CD14-positive monocyte (primary cell): Measurements from ENCODE around the gene AKT1S1. TPM values are rescaled to one million over a fixed set of nuclear protein-coding genes. Genes with fewer than 3 reads are reported as not detected.

Source experiments
- DNase-seq, 3 donors: peaks; one replicate each; pipeline ENCODE4 v3.0.0-alpha.2; 2011 to 2022
- H2AFZ ChIP-seq: 2 replicates; pipeline ENCODE4 v1.6.0; 2012; ENCODE audit warnings: mild to moderate bottlenecking, low read depth, low read length, inconsistent platforms; ENCODE audit not compliant: insufficient read depth, poor library complexity, severe bottlenecking
- H3K27ac ChIP-seq, 2 donors: 1 replicate in 1 of 2; 2 replicates in 1 of 2; pipeline ENCODE4 v1.5.1; 2012 to 2013; ENCODE audit warnings: low read length in 2 of 2, control low read depth in 1 of 2, inconsistent platforms in 1 of 2, low read depth in 1 of 2, mild to moderate bottlenecking in 1 of 2
- H3K27me3 ChIP-seq, 2 donors: one replicate each; pipeline versions ENCODE4 v1.6.0 to v1.6.1; 2011 to 2013; ENCODE audit warnings: low read length in 2 of 2; ENCODE audit not compliant: control insufficient read depth in 2 of 2, insufficient read depth in 2 of 2
- H3K36me3 ChIP-seq, 2 donors: replicated peaks in 1 of 2; 1 replicate in 1 of 2; 2 replicates in 1 of 2; pipeline versions ENCODE4 v1.5.1 to v1.6.1; 2012 to 2013; ENCODE audit warnings: low read length in 2 of 2, control low read depth in 1 of 2, inconsistent platforms in 1 of 2, mild to moderate bottlenecking in 1 of 2; ENCODE audit not compliant: insufficient read depth in 2 of 2, control insufficient read depth in 1 of 2
- H3K4me1 ChIP-seq, 2 donors: 1 replicate in 1 of 2; 2 replicates in 1 of 2; pipeline versions ENCODE4 v1.5.1 to v1.6.1; 2012 to 2013; ENCODE audit warnings: low read length in 2 of 2, control low read depth in 1 of 2, inconsistent platforms in 1 of 2, mild to moderate bottlenecking in 1 of 2, moderate library complexity in 1 of 2; ENCODE audit not compliant: insufficient read depth in 2 of 2, control insufficient read depth in 1 of 2
- H3K4me2 ChIP-seq: replicated peaks from 2 replicates; pipeline ENCODE3; 2012; ENCODE audit warnings: low read length, moderate library complexity, mild to moderate bottlenecking; ENCODE audit not compliant: poor library complexity, severe bottlenecking; ENCODE audit errors: extremely low read depth
- H3K4me3 ChIP-seq, 3 experiments: fragments of 200-600 bp in 1 of 3; sonication (generic) in 1 of 3; replicated peaks in 1 of 3; 1 replicate in 2 of 3; 2 replicates in 1 of 3; pipeline ENCODE4 v1.5.1; 2011 to 2013; ENCODE audit warnings: low read length in 3 of 3, mild to moderate bottlenecking in 3 of 3, control low read depth in 2 of 3, low read depth in 2 of 3, inconsistent platforms in 1 of 3, moderate library complexity in 1 of 3
- H3K79me2 ChIP-seq: 2 replicates; pipeline ENCODE4 v1.6.0; 2012; ENCODE audit warnings: mild to moderate bottlenecking, control low read depth, inconsistent platforms, low read length, moderate library complexity; ENCODE audit not compliant: insufficient read depth
- H3K9ac ChIP-seq: 2 replicates; pipeline ENCODE4 v1.6.0; 2017; ENCODE audit warnings: low read length, mild to moderate bottlenecking; ENCODE audit not compliant: insufficient read depth, poor library complexity, severe bottlenecking
- H3K9me3 ChIP-seq, 2 donors: replicated peaks in 1 of 2; 1 replicate in 1 of 2; 2 replicates in 1 of 2; pipeline versions ENCODE4 v1.5.1 to v1.6.1; 2012 to 2013; ENCODE audit warnings: low read length in 2 of 2, control low read depth in 1 of 2; ENCODE audit not compliant: control insufficient read depth in 1 of 2, insufficient read depth in 1 of 2
- H4K20me1 ChIP-seq: 2 replicates; pipeline ENCODE4 v1.6.0; 2012; ENCODE audit warnings: mild to moderate bottlenecking, low read length, control low read depth, moderate library complexity; ENCODE audit not compliant: insufficient read depth
- H3K27ac Mint-ChIP-seq, 7 donors: one replicate each; pipeline ENCODE4 v1.8.0; 2020; ENCODE audit warnings: mild to moderate bottlenecking in 7 of 7, mixed read lengths in 7 of 7, moderate library complexity in 6 of 7, inconsistent platforms in 2 of 7
- H3K27me3 Mint-ChIP-seq, 3 donors: one replicate each; pipeline ENCODE4 v1.8.0; 2021 to 2022; ENCODE audit warnings: low read depth in 3 of 3, mild to moderate bottlenecking in 3 of 3, mixed read lengths in 3 of 3, moderate library complexity in 3 of 3, inconsistent platforms in 1 of 3
- H3K36me3 Mint-ChIP-seq, 2 donors: one replicate each; pipeline ENCODE4 v1.8.0; 2020; ENCODE audit warnings: mixed read lengths in 2 of 2, inconsistent platforms in 1 of 2, mild to moderate bottlenecking in 1 of 2
- H3K4me1 Mint-ChIP-seq: one replicate; pipeline ENCODE4 v1.8.0; 2020; ENCODE audit warnings: mild to moderate bottlenecking, mixed read lengths
- H3K4me3 Mint-ChIP-seq, 2 donors: one replicate each; pipeline ENCODE4 v1.8.0; 2020; ENCODE audit warnings: mild to moderate bottlenecking in 2 of 2, mixed read lengths in 2 of 2, moderate library complexity in 1 of 2
- H3K9me3 Mint-ChIP-seq, 7 donors: one replicate each; pipeline ENCODE4 v1.8.0; 2020 to 2022; ENCODE audit warnings: mixed read lengths in 7 of 7, mild to moderate bottlenecking in 6 of 7, moderate library complexity in 6 of 7, inconsistent platforms in 2 of 7
- WGBS: methylation state at CpG from one replicate; pipeline ENCODE4 v1.1.5; 2013; ENCODE audit warnings: missing lambda C conversion rate; ENCODE audit not compliant: insufficient coverage; 5-methylcytosine and 5-hydroxymethylcytosine counted together
- intact Hi-C, 2 donors: fragments of 100-400 bp; cut with micrococcal nuclease; formaldehyde crosslinking; loops; one replicate each; pipeline versions ENCODE4 v1.15.0 to v1.15.1; 2023
- polyA plus RNA-seq, 3 donors: library from polyadenylated mRNA; depleted of rRNA in 1 of 3; unstranded in 2 of 3; stranded (reverse) in 1 of 3; fragments of 300-500 nt in 2 of 3; fragments of >200 nt in 1 of 3; fragmentation: Illumina TruSeq in 2 of 3; gene quantifications; 1 replicate in 2 of 3; 2 replicates in 1 of 3; pipeline ENCODE4 v1.2.3, GENCODE V29; 2012 to 2021
- TF ChIP-seq, protein P1 (sequence below): fragments of 200-600 bp; IDR thresholded peaks from one replicate; pipeline ENCODE4 v1.8.0; 2022; ENCODE audit warnings: antibody characterized with exemption, mild to moderate bottlenecking

The AKT1S1 gene
- polyA plus RNA-seq, 3 donors = 5.4 to 18.2 (median 6.6) TPM

DNA sequence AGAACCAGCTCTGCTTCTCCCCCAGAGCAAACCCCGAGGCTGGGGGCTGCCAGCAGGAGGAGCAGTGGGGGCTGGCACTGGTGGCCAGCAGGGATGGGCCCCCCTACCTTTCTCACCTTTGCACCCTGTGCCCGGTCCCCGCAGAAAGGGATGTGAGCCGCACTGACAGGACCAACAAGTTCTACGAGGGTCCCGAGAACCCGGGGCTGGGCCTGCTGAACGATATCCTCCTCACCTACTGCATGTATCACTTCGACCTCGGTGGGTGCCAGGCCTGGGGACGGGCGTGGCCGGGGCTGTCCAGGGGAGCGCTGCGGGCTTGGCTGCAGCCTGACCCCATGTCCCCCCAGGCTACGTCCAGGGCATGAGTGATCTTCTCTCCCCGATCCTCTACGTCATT lies 7.0 kb upstream of the AKT1S1 start:
- Mint-ChIP-seq H3K9me3 (peaks cover 0 to 4% (median 0%) of the 10 kb centered on the region in 7 donors), H3K27me3 (peaks cover 2 to 6% (median 3%) of the 10 kb centered on the region in 3 donors), H3K36me3 (peaks cover 70 to 74% of the 10 kb centered on the region in 2 donors), H3K27ac (no peak overlapping the region), H3K4me1 (peaks cover 3% of the 10 kb centered on the region), H3K4me3 (no peak overlapping the region)
- Histone ChIP-seq H3K9ac (no peak overlapping the region), H3K79me2 (peaks cover 3% of the 10 kb centered on the region), H3K4me2 (no peak overlapping the region), H3K9me3 (no peaks in the 10 kb centered on the region), H3K36me3 (peaks cover 51 to 55% of the 10 kb centered on the region in 2 donors), H3K27ac (no peak overlapping the region), H3K4me3 (no peak overlapping the region), H3K27me3 (no peaks in the 10 kb centered on the region), H3K4me1 (peaks cover 2 to 5% of the 10 kb centered on the region in 2 donors), H2AFZ (no peak overlapping the region), H4K20me1 (peaks cover 45% of the 10 kb centered on the region)
- intact Hi-C loops = no loop called here
- WGBS = 96% methylated on average over 16 of the region's 18 CpGs
- TF ChIP-seq, protein P1, sequence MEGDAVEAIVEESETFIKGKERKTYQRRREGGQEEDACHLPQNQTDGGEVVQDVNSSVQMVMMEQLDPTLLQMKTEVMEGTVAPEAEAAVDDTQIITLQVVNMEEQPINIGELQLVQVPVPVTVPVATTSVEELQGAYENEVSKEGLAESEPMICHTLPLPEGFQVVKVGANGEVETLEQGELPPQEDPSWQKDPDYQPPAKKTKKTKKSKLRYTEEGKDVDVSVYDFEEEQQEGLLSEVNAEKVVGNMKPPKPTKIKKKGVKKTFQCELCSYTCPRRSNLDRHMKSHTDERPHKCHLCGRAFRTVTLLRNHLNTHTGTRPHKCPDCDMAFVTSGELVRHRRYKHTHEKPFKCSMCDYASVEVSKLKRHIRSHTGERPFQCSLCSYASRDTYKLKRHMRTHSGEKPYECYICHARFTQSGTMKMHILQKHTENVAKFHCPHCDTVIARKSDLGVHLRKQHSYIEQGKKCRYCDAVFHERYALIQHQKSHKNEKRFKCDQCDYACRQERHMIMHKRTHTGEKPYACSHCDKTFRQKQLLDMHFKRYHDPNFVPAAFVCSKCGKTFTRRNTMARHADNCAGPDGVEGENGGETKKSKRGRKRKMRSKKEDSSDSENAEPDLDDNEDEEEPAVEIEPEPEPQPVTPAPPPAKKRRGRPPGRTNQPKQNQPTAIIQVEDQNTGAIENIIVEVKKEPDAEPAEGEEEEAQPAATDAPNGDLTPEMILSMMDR = no peak
- no peak for DNase-seq

DNA sequence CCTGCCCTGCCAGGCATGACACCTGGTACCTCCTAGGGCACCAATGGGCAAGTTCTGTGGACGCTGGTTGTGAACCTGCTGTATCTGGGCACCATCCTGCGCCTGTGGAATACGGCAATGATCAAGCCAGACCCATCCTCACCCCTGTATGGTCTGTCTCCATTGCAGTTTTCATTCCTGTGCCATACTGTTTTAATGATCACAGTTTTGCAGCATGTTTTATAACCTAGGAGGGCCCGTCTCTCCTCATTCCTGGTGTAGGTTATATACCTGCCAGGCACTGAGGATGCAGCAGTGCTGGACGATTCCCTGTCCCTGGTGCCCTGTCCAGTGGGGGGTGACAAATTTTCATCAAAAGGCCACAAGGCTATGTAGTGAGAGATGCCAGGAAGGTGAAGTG lies 5.9 kb upstream of the AKT1S1 start:
- H3K27me3 ChIP-seq = no peaks in the 10 kb centered on the region
- intact Hi-C loops = no loop called here
- H3K9ac ChIP-seq = no peak overlapping the region
- H3K4me3 ChIP-seq = no peak overlapping the region
- peaks cover 44% of the 10 kb centered on the region for H4K20me1 ChIP-seq
- peaks cover 13 to 15% of the 10 kb centered on the region in 2 donors for H3K4me1 ChIP-seq
- Mint-ChIP-seq H3K27me3 (peaks cover 0 to 5% (median 2%) of the 10 kb centered on the region in 3 donors), H3K9me3 (peaks cover 0 to 4% (median 0%) of the 10 kb centered on the region in 7 donors), H3K27ac (no peak overlapping the region), H3K4me3 (no peak overlapping the region), H3K4me1 (peaks cover 13% of the 10 kb centered on the region), H3K36me3 (peaks cover 70 to 71% of the 10 kb centered on the region in 2 donors)
- TF ChIP-seq, protein P1 = no peak
- 97% methylated on average over 5 of the region's 5 CpGs for WGBS
- H3K27ac ChIP-seq = no peak overlapping the region
- H2AFZ ChIP-seq = no peak overlapping the region
- peaks cover 8% of the 10 kb centered on the region for H3K79me2 ChIP-seq
- no peak overlapping the region for H3K4me2 ChIP-seq
- H3K9me3 ChIP-seq = no peaks in the 10 kb centered on the region
- H3K36me3 ChIP-seq = peaks cover 51 to 58% of the 10 kb centered on the region in 2 donors
- no peak for DNase-seq
